Hepatocyte (in vitro differentiated cells): ENCODE data around the gene METTL27. TPM values are rescaled to one million over a fixed set of nuclear protein-coding genes. Genes with fewer than 3 reads are reported as not detected.

Experiments used
- DNase-seq: peaks from one replicate; pipeline ENCODE4 v3.0.0-alpha.2; 2016; ENCODE audit warnings: low spot score
- H2AFZ ChIP-seq: fragments of 200-600 bp; sonication (generic); 2 replicates; pipeline ENCODE4 v1.6.0; 2016; ENCODE audit warnings: antibody characterized with exemption, mild to moderate bottlenecking
- H3K27ac ChIP-seq: fragments of 200-600 bp; sonication (generic); 2 replicates; pipeline ENCODE4 v1.5.1; 2016; ENCODE audit warnings: mild to moderate bottlenecking
- H3K27me3 ChIP-seq: fragments of 200-600 bp; sonication (generic); 2 replicates; pipeline ENCODE4 v1.6.1; 2016
- H3K36me3 ChIP-seq: fragments of 200-600 bp; sonication (generic); replicated peaks from 2 replicates; pipeline ENCODE4 v1.5.1; 2016; ENCODE audit warnings: low read depth; ENCODE audit not compliant: insufficient read depth
- H3K4me1 ChIP-seq: fragments of 200-600 bp; sonication (generic); 2 replicates; pipeline ENCODE4 v1.5.1; 2016; ENCODE audit warnings: mild to moderate bottlenecking, moderate library complexity; ENCODE audit not compliant: insufficient read depth
- H3K4me2 ChIP-seq: fragments of 200-600 bp; sonication (generic); 2 replicates; pipeline ENCODE4 v1.6.0; 2016
- H3K4me3 ChIP-seq: fragments of 200-600 bp; sonication (generic); 2 replicates; pipeline ENCODE4 v1.5.1; 2016; ENCODE audit warnings: mild to moderate bottlenecking
- H3K79me2 ChIP-seq: fragments of 200-600 bp; sonication (generic); 2 replicates; pipeline ENCODE4 v1.6.0; 2017; ENCODE audit warnings: mild to moderate bottlenecking
- H3K9me2 ChIP-seq: fragments of 200-600 bp; sonication (generic); replicated peaks from 2 replicates; pipeline ENCODE4 v1.6.0; 2017; ENCODE audit warnings: mild to moderate bottlenecking; ENCODE audit not compliant: insufficient read depth
- H3K9me3 ChIP-seq: fragments of 200-600 bp; sonication (generic); 2 replicates; pipeline ENCODE4 v1.5.1; 2016; ENCODE audit warnings: low read depth, mild to moderate bottlenecking
- H4K20me1 ChIP-seq: fragments of 200-600 bp; sonication (generic); 2 replicates; pipeline ENCODE4 v1.6.0; 2016; ENCODE audit warnings: mild to moderate bottlenecking; ENCODE audit not compliant: insufficient read depth, poor library complexity, severe bottlenecking
- CTCF ChIP-seq: fragments of 200-600 bp; sonication (generic); IDR thresholded peaks from 2 replicates; pipeline ENCODE4 v1.5.1; 2016; ENCODE audit warnings: antibody characterized with exemption, mild to moderate bottlenecking; ENCODE audit not compliant: poor library complexity
- EZH2 ChIP-seq: fragments of 200-600 bp; sonication (generic); IDR thresholded peaks from 2 replicates; pipeline ENCODE4 v1.6.1; 2016; ENCODE audit warnings: antibody characterized with exemption, mild to moderate bottlenecking, borderline replicate concordance
- EZH2phosphoT487 ChIP-seq: fragments of 200-600 bp; sonication (generic); IDR thresholded peaks from one replicate; pipeline ENCODE4 v1.6.1; 2018; ENCODE audit warnings: antibody characterized with exemption, mild to moderate bottlenecking, low read depth, moderate library complexity; ENCODE audit not compliant: unreplicated experiment, severe bottlenecking
- WGBS: methylation state at CpG from one replicate; pipeline ENCODE4 v1.1.6; 2016; ENCODE audit warnings: low lambda C conversion rate; ENCODE audit errors: missing lambda C conversion rate; 5-methylcytosine and 5-hydroxymethylcytosine counted together
- polyA plus RNA-seq: library from polyadenylated mRNA; unstranded; fragments of >200 nt; fragmentation: Nextera tagmentation; extraction: Ambion mirVana; gene quantifications from 2 replicates; pipeline ENCODE4 v1.2.1, GENCODE V29; 2016
- total RNA-seq: library from RNA; depleted of rRNA; stranded (reverse); fragments of >200 nt; gene quantifications from 2 replicates; pipeline ENCODE4 v1.2.3, GENCODE V29; 2014

METTL27 gene
- total and polyA plus RNA-seq, 2 experiments from 2014 or later: 1.6 to 6.5 TPM

- Histone ChIP-seq H3K9me3 (no peaks in the 10 kb centered on the region), H3K4me3 (no peak overlapping the region), H3K27me3 (no peaks in the 10 kb centered on the region), H3K27ac (peak overlapping the region; percentile 88), H2AFZ (no peak overlapping the region), H4K20me1 (no peaks in the 10 kb centered on the region), H3K4me1 (peaks cover 10% of the 10 kb centered on the region), H3K36me3 (no peaks in the 10 kb centered on the region), H3K4me2 (no peak overlapping the region), H3K9me2 (no peaks in the 10 kb centered on the region), H3K79me2 (peaks cover 2% of the 10 kb centered on the region)
- DNase-seq: peak; percentile 52
- 86% methylated on average over 13 of the region's 13 CpGs for WGBS
- TF ChIP-seq EZH2phosphoT487 (no peak), CTCF (no peak), EZH2 (no peak)
These were observed 2.6 kb upstream of the METTL27 start for GRCh38 chr7:73844848-73845460.

DNA sequence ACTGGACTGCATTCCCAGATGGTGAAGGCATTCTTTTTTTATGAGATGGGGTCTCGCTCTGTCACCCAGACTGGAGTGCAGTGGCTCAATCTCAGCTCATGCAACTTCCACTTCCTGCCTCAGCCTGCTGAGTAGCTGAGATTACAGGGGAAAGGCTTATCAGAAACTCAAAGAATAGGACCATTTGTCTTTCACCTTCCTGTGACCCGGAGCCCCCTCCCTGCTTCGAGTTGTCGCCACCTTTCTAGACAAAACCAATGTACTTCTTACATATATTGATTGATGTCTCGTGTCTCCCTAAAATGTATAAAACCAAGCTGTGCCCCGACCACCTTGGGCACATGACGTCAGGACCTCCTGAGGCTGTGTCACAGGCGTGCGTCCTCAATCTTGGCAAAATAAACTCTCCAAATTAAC, 1.8 kb upstream of the METTL27 start:
- TF ChIP-seq EZH2: no peak
- TF ChIP-seq CTCF: no peak
- no peak for TF ChIP-seq EZH2phosphoT487
- Histone ChIP-seq H3K79me2 (peaks cover 2% of the 10 kb centered on the region), H4K20me1 (no peaks in the 10 kb centered on the region), H3K9me3 (no peaks in the 10 kb centered on the region), H3K9me2 (no peaks in the 10 kb centered on the region), H3K4me2 (no peak overlapping the region), H3K36me3 (no peaks in the 10 kb centered on the region), H3K27ac (peak overlapping the region; percentile 31), H3K27me3 (no peaks in the 10 kb centered on the region), H3K4me1 (peaks cover 10% of the 10 kb centered on the region), H2AFZ (no peak overlapping the region), H3K4me3 (no peak overlapping the region)
- DNase-seq: no peak
- 46% methylated on average over 9 of the region's 9 CpGs for WGBS

DNA sequence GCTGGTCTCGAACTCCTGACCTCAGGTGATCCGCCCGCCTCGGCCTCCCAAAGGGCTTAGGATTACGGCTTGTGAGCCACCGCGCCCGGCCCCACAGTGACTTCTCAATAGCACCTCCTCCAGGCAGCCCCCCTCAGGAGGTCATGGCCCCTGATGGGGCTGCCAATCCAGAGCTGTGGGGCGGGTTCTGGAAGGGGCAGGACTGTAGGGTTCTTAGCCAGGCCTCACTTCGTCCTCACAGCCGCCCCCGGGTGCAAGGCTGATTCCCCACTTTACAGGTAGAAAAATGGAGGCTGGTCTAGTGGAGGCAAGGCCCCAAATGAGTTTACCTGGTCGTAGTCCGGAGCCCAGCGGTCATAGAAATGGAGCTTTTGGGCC, 638 bp downstream of the METTL27 start:
- Histone ChIP-seq H4K20me1 (no peaks in the 10 kb centered on the region), H3K36me3 (no peaks in the 10 kb centered on the region), H3K4me2 (peak overlapping the region; percentile 88), H3K4me1 (peaks cover 7% of the 10 kb centered on the region), H3K27ac (no peak overlapping the region), H3K9me2 (no peaks in the 10 kb centered on the region), H3K79me2 (peaks cover 2% of the 10 kb centered on the region), H3K4me3 (peak overlapping the region; percentile 27), H3K9me3 (no peaks in the 10 kb centered on the region), H3K27me3 (no peaks in the 10 kb centered on the region), H2AFZ (peak overlapping the region; percentile 65)
- TF ChIP-seq CTCF (no peak), EZH2phosphoT487 (no peak), EZH2 (no peak)
- 77% methylated on average over 15 of the region's 15 CpGs for WGBS
- no peak for DNase-seq
